ENCODE data around the gene SLC1A2. TPM values are rescaled to one million over a fixed set of nuclear protein-coding genes. Genes with fewer than 3 reads are reported as not detected.

Gene SLC1A2
- total and polyA plus RNA-seq, 2 donors (not counting 3 experiments of a cell fraction or from before 2014, with no cell fraction given), result not detected

GRCh38 chr11:35346472-35347156 lies 72.7 kb downstream of the SLC1A2 start:
- BruUV-seq (replicated peaks), result no TSS peak
- H2AFZ ChIP-seq (ENCODE audit: low read depth, low read length), result no peak overlapping the region
- ChIA-PET POLR2A (no interaction called here), CTCF (interaction anchor here (1.4 to 2.0 kb wide), 2 partner anchors 12 to 454 kb away, joined by 4 read pairs; no protein-coding TSS in a partner anchor)
- H4K20me1 ChIP-seq (replicated peaks; ENCODE audit: control insufficient read depth, extremely low read depth, insufficient read depth, low read length), result no peaks in the 10 kb centered on the region
- H3K79me2 ChIP-seq (ENCODE audit: control insufficient read depth, insufficient read depth, low read length), result no peaks in the 10 kb centered on the region
- no peak for FAIRE-seq
- intact Hi-C loops (cut with micrococcal nuclease) (no loop called here), dilution Hi-C loops (cut with MboI; ENCODE audit: extremely low pct_ligation_motif_present, low sequenced_read_pairs) (no loop called here)
- no peaks in the 10 kb centered on the region for H3K4me1 ChIP-seq (ENCODE audit: control insufficient read depth, extremely low read depth, insufficient read depth, low read length)
- H3K9ac ChIP-seq (replicated peaks; ENCODE audit: extremely low read depth, insufficient read depth, low read length), result no peak overlapping the region
- no peak overlapping the region for H3K4me3 ChIP-seq (replicated peaks in 1 of 3; ENCODE audit: insufficient read depth in 1 of 3, low read depth in 1 of 3, low read length in 3 of 3)
- H3K9me1 ChIP-seq (replicated peaks; ENCODE audit: control insufficient read depth, extremely low read depth, insufficient read depth, low read length), result no peaks in the 10 kb centered on the region
- H3K27ac ChIP-seq (ENCODE audit: insufficient read depth, low read depth, low read length), result no peak overlapping the region
- TF ChIP-seq CTCF (IDR thresholded peaks at IDR 0.05; ENCODE audit: extremely low read depth in 1 of 2, insufficient read depth in 1 of 2, low read depth in 1 of 2, low read length in 2 of 2), result no peak
- H3K27me3 ChIP-seq (ENCODE audit: control insufficient read depth in 2 of 2, insufficient read depth in 2 of 2, low read length in 2 of 2), result peaks cover 0 to 4% of the 10 kb centered on the region in 2 experiments
- no peaks in the 10 kb centered on the region for H3K36me3 ChIP-seq (ENCODE audit: control insufficient read depth in 2 of 2, extremely low read depth in 1 of 2, insufficient read depth in 2 of 2, low read length in 2 of 2)
- H3K9me3 ChIP-seq (replicated peaks; ENCODE audit: control insufficient read depth, insufficient read depth, low read length), result no peaks in the 10 kb centered on the region
- no peak overlapping the region for H3K4me2 ChIP-seq (ENCODE audit: insufficient read depth, low read length)
- DNase-seq (ENCODE audit: low read depth, low spot score), result no peak

GRCh38 chr11:35344681-35345574 lies 74.4 kb downstream of the SLC1A2 start:
- H3K9me3 ChIP-seq (replicated peaks; ENCODE audit: control insufficient read depth, insufficient read depth, low read length), result no peaks in the 10 kb centered on the region
- no TSS peak for BruUV-seq (replicated peaks)
- no peaks in the 10 kb centered on the region for H3K9me1 ChIP-seq (replicated peaks; ENCODE audit: control insufficient read depth, extremely low read depth, insufficient read depth, low read length)
- no peaks in the 10 kb centered on the region for H3K4me1 ChIP-seq (ENCODE audit: control insufficient read depth, extremely low read depth, insufficient read depth, low read length)
- dilution Hi-C loops (cut with MboI; ENCODE audit: extremely low pct_ligation_motif_present, low sequenced_read_pairs), result no loop called here
- no peaks in the 10 kb centered on the region for H3K79me2 ChIP-seq (ENCODE audit: control insufficient read depth, insufficient read depth, low read length)
- intact Hi-C loops (cut with micrococcal nuclease), result no loop called here
- no peak overlapping the region for H3K4me3 ChIP-seq (replicated peaks in 1 of 3; ENCODE audit: insufficient read depth in 1 of 3, low read depth in 1 of 3, low read length in 3 of 3)
- no peak overlapping the region for H3K4me2 ChIP-seq (ENCODE audit: insufficient read depth, low read length)
- H3K27ac ChIP-seq (ENCODE audit: insufficient read depth, low read depth, low read length), result no peak overlapping the region
- no peaks in the 10 kb centered on the region for H3K27me3 ChIP-seq (ENCODE audit: control insufficient read depth in 2 of 2, insufficient read depth in 2 of 2, low read length in 2 of 2)
- POLR2A ChIA-PET, result no interaction called here
- FAIRE-seq (no peak), DNase-seq (ENCODE audit: low read depth, low spot score) (no peak)
- H3K36me3 ChIP-seq (ENCODE audit: control insufficient read depth in 2 of 2, extremely low read depth in 1 of 2, insufficient read depth in 2 of 2, low read length in 2 of 2), result no peaks in the 10 kb centered on the region
- no peak overlapping the region for H3K9ac ChIP-seq (replicated peaks; ENCODE audit: extremely low read depth, insufficient read depth, low read length)
- no peak for TF ChIP-seq MYC (IDR thresholded peaks at IDR 0.05; ENCODE audit: low read depth, low read length)
- TF ChIP-seq POLR2AphosphoS5 (IDR thresholded peaks at IDR 0.05; ENCODE audit: insufficient read depth, low read depth, low read length), result no peak
- TF ChIP-seq JUN (IDR thresholded peaks at IDR 0.05; ENCODE audit: borderline replicate concordance, insufficient read depth, insufficient read length, low read depth), result no peak
- TF ChIP-seq CTCF (IDR thresholded peaks at IDR 0.05; ENCODE audit: extremely low read depth in 1 of 2, insufficient read depth in 1 of 2, low read depth in 1 of 2, low read length in 2 of 2), result no peak
- no peak for TF ChIP-seq EZH2 (IDR thresholded peaks at IDR 0.05; ENCODE audit: borderline replicate concordance, low read depth, low read length, severe bottlenecking)
- TF ChIP-seq POLR2A (IDR thresholded peaks at IDR 0.05; ENCODE audit: low read depth, low read length), result no peak
- no peak for TF ChIP-seq GATA2 (IDR thresholded peaks at IDR 0.05; ENCODE audit: insufficient read depth, insufficient read length, low read depth, low read length)
- no peak for TF ChIP-seq MAX (IDR thresholded peaks at IDR 0.05; ENCODE audit: insufficient read depth, insufficient read length)
- no peak for TF ChIP-seq FOS (IDR thresholded peaks at IDR 0.05; ENCODE audit: borderline replicate concordance, insufficient read depth, low read length)
- H2AFZ ChIP-seq (ENCODE audit: low read depth, low read length), result no peak overlapping the region
- CTCF ChIA-PET, result interaction anchor here (1.4 to 2.0 kb wide), 2 partner anchors 14 to 452 kb away, joined by 4 read pairs; no protein-coding TSS in a partner anchor
- H4K20me1 ChIP-seq (replicated peaks; ENCODE audit: control insufficient read depth, extremely low read depth, insufficient read depth, low read length), result no peaks in the 10 kb centered on the region

Measured in endothelial cell of umbilical vein (primary cell).